GM10266 (cell line): ENCODE measurements around the gene PLEKHJ1.

Source experiments
- DNase-seq: peaks from one replicate; pipeline ENCODE4 v3.0.0; 2012; ENCODE audit errors: extremely low spot score
- CTCF ChIP-seq: IDR thresholded peaks from 2 replicates; pipeline ENCODE4 v1.5.1; 2012; ENCODE audit warnings: mild to moderate bottlenecking, low read depth; ENCODE audit not compliant: control insufficient read depth, insufficient read depth; ENCODE audit errors: missing control alignments

PLEKHJ1 gene

DNA sequence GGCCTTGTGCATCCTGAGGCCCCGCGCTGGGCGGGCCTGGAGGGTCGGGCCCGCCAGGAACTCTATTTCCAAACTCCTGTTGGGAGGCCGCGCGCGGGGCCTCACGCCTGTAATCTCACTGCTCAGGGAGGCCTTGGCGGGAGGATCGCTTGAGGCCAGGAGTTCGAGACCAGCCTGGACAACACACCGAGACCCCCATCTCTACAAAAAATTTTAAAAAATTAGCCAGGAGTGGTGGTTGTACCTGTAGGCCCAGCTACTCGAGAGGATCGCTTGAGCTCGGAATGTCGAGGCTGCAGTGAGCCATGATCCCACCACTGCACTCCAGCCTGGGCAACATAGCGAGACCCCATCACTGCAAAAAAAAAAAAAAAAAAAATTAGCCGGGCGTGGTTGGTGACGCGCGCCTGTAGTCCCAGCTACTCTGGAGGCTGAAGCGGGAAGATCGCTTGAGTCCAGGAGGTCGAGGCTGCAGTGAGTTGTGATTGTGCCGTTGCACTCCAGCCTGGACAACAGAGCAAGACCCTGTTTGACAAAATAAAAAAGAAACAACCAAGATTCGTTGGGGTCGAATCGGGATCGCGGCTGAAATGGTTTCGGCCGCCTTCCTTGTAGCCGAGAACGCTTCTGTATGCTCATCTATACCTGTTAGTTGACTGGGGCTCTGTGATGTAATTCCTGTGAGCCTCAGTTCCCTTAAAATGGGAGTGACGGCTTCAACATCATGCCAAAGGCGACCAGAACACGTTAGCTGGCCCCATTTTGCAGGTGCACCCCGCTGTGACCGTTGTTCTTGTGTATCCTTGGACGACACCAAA lies 1.1 kb upstream of the PLEKHJ1 start:
- no peak for DNase-seq
- TF ChIP-seq CTCF = no peak

DNA sequence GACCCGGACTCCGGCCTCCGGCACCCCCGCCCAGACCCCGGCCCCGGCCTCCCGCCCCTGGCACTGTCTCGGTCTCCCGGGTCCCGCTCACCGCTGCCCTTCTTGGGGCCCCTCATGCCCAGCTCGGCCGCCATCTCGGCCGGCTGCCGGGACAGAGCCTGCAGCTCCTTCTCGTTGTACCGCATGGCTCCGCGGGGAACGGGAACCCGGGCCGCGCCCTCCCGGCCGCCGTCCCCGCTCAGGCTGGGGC lies 140 bp downstream of the PLEKHJ1 start:
- DNase-seq = no peak
- no peak for TF ChIP-seq CTCF

- DNase-seq = no peak
- no peak for TF ChIP-seq CTCF
Observed at GRCh38 chr19:2235381-2236063, 607 bp downstream of the PLEKHJ1 start.

DNA sequence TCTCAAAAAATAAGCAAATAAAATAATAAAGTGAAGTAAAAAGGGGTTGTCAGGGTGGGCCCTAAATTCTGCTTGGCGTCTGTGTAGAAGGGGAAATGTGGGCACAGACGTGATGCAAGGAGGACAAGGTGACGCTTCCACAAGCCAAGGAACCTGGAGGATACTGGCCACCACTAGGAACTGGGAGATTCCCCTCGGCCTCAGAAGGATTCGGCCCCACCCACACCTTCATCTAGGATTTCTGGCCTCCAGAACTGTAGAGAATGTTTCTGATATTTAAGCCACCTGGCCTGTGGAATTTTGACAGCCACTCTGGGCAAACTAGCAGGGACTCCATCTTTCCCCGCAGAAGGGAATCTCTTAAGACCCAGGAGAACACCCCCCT lies 1.1 kb downstream of the PLEKHJ1 start:
- TF ChIP-seq CTCF = no peak
- no peak for DNase-seq

DNA sequence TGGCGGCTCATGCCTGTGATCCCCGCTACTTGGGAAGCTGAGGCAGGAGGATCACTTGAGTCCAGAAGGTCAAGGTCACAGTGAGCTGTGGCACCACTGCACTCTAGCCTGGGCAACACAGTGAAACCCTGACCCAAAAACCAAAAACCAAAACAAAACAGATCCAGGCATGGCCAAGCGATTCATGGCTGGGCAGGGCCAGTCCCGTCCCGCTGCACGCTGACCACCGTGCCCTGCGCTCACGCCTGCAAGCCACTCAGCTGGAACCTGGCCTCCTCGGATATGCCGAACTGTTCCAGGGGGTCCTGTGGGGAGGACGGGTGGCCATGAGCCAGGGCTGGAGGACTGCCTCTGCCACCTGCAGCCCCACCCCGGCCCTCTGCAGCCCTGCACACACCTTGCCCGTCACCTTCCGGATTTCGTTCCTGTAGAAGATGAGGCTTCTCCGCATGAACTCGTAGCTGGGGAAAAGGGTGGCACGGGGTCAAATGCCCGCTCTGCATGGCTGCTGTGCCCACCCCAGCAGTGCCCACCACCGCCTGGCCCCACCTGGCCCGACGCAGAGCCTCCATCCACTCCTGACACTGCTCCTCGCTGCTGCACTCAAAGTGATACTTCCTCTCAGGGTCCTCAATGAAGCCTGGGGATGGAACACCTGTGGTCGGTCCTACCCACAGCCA lies 2.4 kb downstream of the PLEKHJ1 start:
- no peak for DNase-seq
- TF ChIP-seq CTCF = no peak

DNA sequence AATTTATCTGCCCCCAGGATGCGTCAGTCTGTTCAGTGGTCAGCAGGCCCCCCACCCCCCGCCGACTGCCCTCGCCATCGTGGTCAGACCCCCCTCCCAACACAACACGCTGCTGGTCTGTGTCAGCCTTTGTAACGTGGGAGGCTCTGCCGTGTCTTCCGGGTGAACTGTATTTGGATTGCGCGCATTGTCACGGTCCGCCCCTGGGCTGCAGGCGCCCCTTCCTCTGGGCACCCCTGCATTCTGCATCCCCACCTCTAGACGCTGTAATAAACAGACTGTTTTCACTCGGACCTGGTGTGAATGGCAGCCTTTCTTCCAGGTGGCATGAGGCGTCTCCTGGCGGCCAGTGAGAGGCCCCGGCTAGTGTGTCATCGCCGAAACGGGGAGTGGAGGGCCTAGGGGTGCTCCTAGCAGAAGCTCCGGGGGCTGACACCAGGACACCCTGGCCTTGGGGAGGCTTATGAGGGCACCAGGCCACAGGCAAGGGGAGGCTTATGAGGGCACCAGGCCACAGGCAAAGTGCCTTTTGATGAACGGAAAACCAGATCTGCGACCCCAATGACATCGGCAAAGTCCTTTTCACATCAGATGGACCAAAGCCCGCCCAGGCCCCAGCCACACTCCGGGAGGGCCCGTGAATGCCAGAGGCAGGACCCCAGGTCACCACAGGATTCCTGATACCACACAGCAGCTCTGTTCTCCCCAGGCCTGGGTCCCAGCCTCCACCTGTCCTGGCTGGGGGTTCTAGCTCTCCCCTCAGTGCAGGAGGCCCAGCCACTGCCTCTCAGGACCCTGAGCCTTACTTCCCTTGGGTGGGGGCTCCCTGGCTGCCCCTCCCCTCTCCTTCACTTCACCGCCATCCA lies 3.6 kb downstream of the PLEKHJ1 start:
- no peak for DNase-seq
- TF ChIP-seq CTCF = no peak
